Progenitor cell of endocrine pancreas (in vitro differentiated cells): ENCODE measurements around the gene CRB2. TPM values are rescaled to one million over a fixed set of nuclear protein-coding genes. Genes with fewer than 3 reads are reported as not detected.

ENCODE experiments used
- DNase-seq: peaks from one replicate; pipeline ENCODE4 v3.0.0; 2021; ENCODE audit warnings: low spot score; ENCODE audit not compliant: unreplicated experiment
- H3K27ac Mint-ChIP-seq: 2 replicates; pipeline ENCODE4 v1.8.0; 2021; ENCODE audit warnings: mild to moderate bottlenecking, moderate library complexity, mixed read lengths
- H3K27me3 Mint-ChIP-seq: 2 replicates; pipeline ENCODE4 v1.8.0; 2021; ENCODE audit warnings: mixed read lengths
- H3K36me3 Mint-ChIP-seq: 2 replicates; pipeline ENCODE4 v1.8.0; 2022; ENCODE audit warnings: mixed read lengths; ENCODE audit not compliant: insufficient read depth
- H3K4me1 Mint-ChIP-seq: 2 replicates; pipeline ENCODE4 v1.8.0; 2021; ENCODE audit warnings: low read depth, mixed read lengths
- H3K4me3 Mint-ChIP-seq: 2 replicates; pipeline ENCODE4 v1.8.0; 2021; ENCODE audit warnings: low read depth, mild to moderate bottlenecking, moderate library complexity, mixed read lengths
- H3K9me3 Mint-ChIP-seq: 2 replicates; pipeline ENCODE4 v1.8.0; 2021; ENCODE audit warnings: low read depth, mixed read lengths
- total RNA-seq: library from RNA; stranded (reverse); gene quantifications from 2 replicates; pipeline ENCODE4 v1.2.1, GENCODE V29; 2021
- TF ChIP-seq, protein P1 (sequence below): fragments of 200-600 bp; sonication (generic); IDR thresholded peaks from one replicate; pipeline ENCODE4 v1.5.0; 2021; ENCODE audit warnings: antibody characterized with exemption, mild to moderate bottlenecking; ENCODE audit not compliant: unreplicated experiment

The CRB2 gene
- total RNA-seq, 1 donor from 2014 or later = 8.4 TPM

- no peak for DNase-seq
- TF ChIP-seq, protein P1, sequence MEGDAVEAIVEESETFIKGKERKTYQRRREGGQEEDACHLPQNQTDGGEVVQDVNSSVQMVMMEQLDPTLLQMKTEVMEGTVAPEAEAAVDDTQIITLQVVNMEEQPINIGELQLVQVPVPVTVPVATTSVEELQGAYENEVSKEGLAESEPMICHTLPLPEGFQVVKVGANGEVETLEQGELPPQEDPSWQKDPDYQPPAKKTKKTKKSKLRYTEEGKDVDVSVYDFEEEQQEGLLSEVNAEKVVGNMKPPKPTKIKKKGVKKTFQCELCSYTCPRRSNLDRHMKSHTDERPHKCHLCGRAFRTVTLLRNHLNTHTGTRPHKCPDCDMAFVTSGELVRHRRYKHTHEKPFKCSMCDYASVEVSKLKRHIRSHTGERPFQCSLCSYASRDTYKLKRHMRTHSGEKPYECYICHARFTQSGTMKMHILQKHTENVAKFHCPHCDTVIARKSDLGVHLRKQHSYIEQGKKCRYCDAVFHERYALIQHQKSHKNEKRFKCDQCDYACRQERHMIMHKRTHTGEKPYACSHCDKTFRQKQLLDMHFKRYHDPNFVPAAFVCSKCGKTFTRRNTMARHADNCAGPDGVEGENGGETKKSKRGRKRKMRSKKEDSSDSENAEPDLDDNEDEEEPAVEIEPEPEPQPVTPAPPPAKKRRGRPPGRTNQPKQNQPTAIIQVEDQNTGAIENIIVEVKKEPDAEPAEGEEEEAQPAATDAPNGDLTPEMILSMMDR = no peak
- H3K4me1 Mint-ChIP-seq = no peaks in the 10 kb centered on the region
- H3K27ac Mint-ChIP-seq = no peak overlapping the region
- no peaks in the 10 kb centered on the region for H3K9me3 Mint-ChIP-seq
- no peaks in the 10 kb centered on the region for H3K36me3 Mint-ChIP-seq
- peaks cover 4% of the 10 kb centered on the region for H3K27me3 Mint-ChIP-seq
- no peak overlapping the region for H3K4me3 Mint-ChIP-seq
These were observed 26.9 kb downstream of the CRB2 start for GRCh38 chr9:123382653-123383511.

GRCh38 chr9:123383512-123384170, 27.6 kb downstream of the CRB2 start:
- Mint-ChIP-seq H3K27ac (no peak overlapping the region), H3K36me3 (no peaks in the 10 kb centered on the region), H3K27me3 (peaks cover 4% of the 10 kb centered on the region), H3K4me3 (no peak overlapping the region), H3K4me1 (no peaks in the 10 kb centered on the region), H3K9me3 (no peaks in the 10 kb centered on the region)
- DNase-seq = no peak
- TF ChIP-seq, protein P1 = no peak

GRCh38 chr9:123387686-123388085, 31.7 kb downstream of the CRB2 start:
- H3K36me3 Mint-ChIP-seq = peaks cover 2% of the 10 kb centered on the region
- H3K9me3 Mint-ChIP-seq = no peaks in the 10 kb centered on the region
- peaks cover 18% of the 10 kb centered on the region for H3K27me3 Mint-ChIP-seq
- no peaks in the 10 kb centered on the region for H3K4me1 Mint-ChIP-seq
- no peak for DNase-seq
- no peak overlapping the region for H3K27ac Mint-ChIP-seq
- H3K4me3 Mint-ChIP-seq = no peak overlapping the region
- TF ChIP-seq, protein P1 = no peak

- Mint-ChIP-seq H3K4me3 (no peak overlapping the region), H3K4me1 (no peaks in the 10 kb centered on the region), H3K9me3 (no peaks in the 10 kb centered on the region), H3K27ac (no peak overlapping the region), H3K27me3 (peaks cover 18% of the 10 kb centered on the region), H3K36me3 (peaks cover 4% of the 10 kb centered on the region)
- no peak for DNase-seq
- TF ChIP-seq, protein P1 = no peak
These were observed 33.1 kb downstream of the CRB2 start for GRCh38 chr9:123389070-123389469.

DNA sequence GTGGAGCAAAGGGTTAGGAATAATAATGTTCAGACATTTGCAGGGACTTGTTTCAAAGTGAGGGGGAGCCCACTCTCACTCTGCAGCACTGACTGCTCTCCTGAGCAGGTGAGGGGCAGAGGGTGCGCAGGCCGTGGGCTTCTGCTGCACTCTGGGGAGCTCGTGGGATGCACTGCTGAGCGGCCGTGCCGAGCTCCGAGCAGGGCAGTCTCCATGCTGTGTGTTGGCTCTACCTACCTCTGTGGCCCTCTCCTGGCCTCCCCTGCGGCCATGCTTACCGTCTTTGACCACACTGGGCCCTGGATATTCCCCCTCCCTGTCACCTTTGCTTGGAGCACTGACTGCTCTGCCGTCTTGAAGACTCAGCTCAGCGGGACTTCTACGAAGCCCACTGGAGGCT, 33.7 kb downstream of the CRB2 start:
- Mint-ChIP-seq H3K36me3 (peaks cover 4% of the 10 kb centered on the region), H3K27ac (no peak overlapping the region), H3K27me3 (peaks cover 18% of the 10 kb centered on the region), H3K9me3 (no peaks in the 10 kb centered on the region), H3K4me3 (no peak overlapping the region), H3K4me1 (no peaks in the 10 kb centered on the region)
- DNase-seq = no peak
- TF ChIP-seq, protein P1 = no peak
